Stomach (tissue), 4 donors: ENCODE data around the gene TNF.

Experiments used
- CTCF ChIP-seq, 7 experiments: fragments of 450-650 bp in 4 of 7; fragments of 200-600 bp in 3 of 7; sonication (generic) in 3 of 7; IDR thresholded peaks; one replicate each; pipeline ENCODE4 v1.5.1; 2016 to 2019; ENCODE audit warnings: antibody characterized with exemption in 7 of 7, control low read depth in 2 of 7, mild to moderate bottlenecking in 1 of 7
- EP300 ChIP-seq: sonication (generic); formaldehyde crosslinking; IDR thresholded peaks from one replicate; pipeline ENCODE4 v1.6.1; 2017; ENCODE audit warnings: antibody characterized with exemption
- POLR2A ChIP-seq, 4 donors: fragments of 450-650 bp; IDR thresholded peaks; one replicate each; pipeline ENCODE4 v1.6.1; 2016; ENCODE audit warnings: antibody characterized with exemption in 4 of 4, control low read depth in 2 of 4, mild to moderate bottlenecking in 1 of 4, moderate library complexity in 1 of 4
- POLR2AphosphoS5 ChIP-seq, 3 donors: sonication (generic); formaldehyde crosslinking; IDR thresholded peaks; one replicate each; pipeline ENCODE4 v1.6.1; 2016; ENCODE audit warnings: antibody characterized with exemption in 3 of 3

GRCh38 chr6:31558631-31559500, 16.5 kb upstream of the TNF start:
- TF ChIP-seq CTCF (IDR thresholded peaks at IDR 0.05) (no peak), POLR2A (IDR thresholded peaks at IDR 0.05) (no peak), POLR2AphosphoS5 (IDR thresholded peaks at IDR 0.05) (no peak), EP300 (no peak)
